ENCODE data around the gene PRSS27. TPM values are rescaled to one million over a fixed set of nuclear protein-coding genes. Genes with fewer than 3 reads are reported as not detected.

The PRSS27 gene
- total and polyA plus RNA-seq, 12 donors, result 0.33 to 2.7 (median 1.4) TPM; not detected in 2

- H3K36me3 ChIP-seq (replicated peaks in 1 of 2), result peaks cover 0 to 62% of the 10 kb centered on the region in 2 donors
- TF ChIP-seq CTCF (IDR thresholded peaks at IDR 0.05) (no peak), POLR2A (IDR thresholded peaks at IDR 0.05) (no peak)
- H3K4me1 ChIP-seq (replicated peaks in 1 of 2), result no peaks in the 10 kb centered on the region
- H3K27me3 ChIP-seq, result no peaks in the 10 kb centered on the region
- intact Hi-C loops (cut with DNase I), result no loop called here
- 96 to 100% (median 97%) methylated on average over 4 to 17 of the region's 17 CpGs; no CpG with 5 or more reads in 1 of the 4 donors for WGBS, 4 donors
- H3K9me3 ChIP-seq (replicated peaks in 1 of 3), result no peaks in the 10 kb centered on the region
- H3K4me3 ChIP-seq, result no peak overlapping the region
- no peak overlapping the region for H3K27ac ChIP-seq
- DNase-seq, result no peak
Measured at GRCh38 chr16:2706085-2706484, 13.9 kb downstream of the PRSS27 start.

GRCh38 chr16:2705351-2705750 lies 14.7 kb downstream of the PRSS27 start:
- 88 to 93% (median 90%) methylated on average over 5 to 10 of the region's 10 CpGs; no CpG with 5 or more reads in 1 of the 4 donors for WGBS, 4 donors
- DNase-seq, result no peak

GRCh38 chr16:2704983-2705275 lies 15.1 kb downstream of the PRSS27 start:
- intact Hi-C loops (cut with DNase I), result no loop called here
- no peaks in the 10 kb centered on the region for H3K27me3 ChIP-seq
- H3K4me1 ChIP-seq (replicated peaks in 1 of 2), result no peaks in the 10 kb centered on the region
- no peak for DNase-seq
- H3K9me3 ChIP-seq (replicated peaks in 1 of 3), result no peaks in the 10 kb centered on the region
- WGBS, 4 donors, result 92% methylated on average over 14 of the region's 14 CpGs; no CpG with 5 or more reads in 2 of the 4 donors
- no peak overlapping the region for H3K4me3 ChIP-seq
- no peak overlapping the region for H3K27ac ChIP-seq
- H3K36me3 ChIP-seq (replicated peaks in 1 of 2), result peaks cover 0 to 74% of the 10 kb centered on the region in 2 donors
- TF ChIP-seq CTCF (IDR thresholded peaks at IDR 0.05) (no peak), POLR2A (IDR thresholded peaks at IDR 0.05) (no peak)

More at GRCh38 chr16:2705351-2705750, 14.7 kb downstream of the PRSS27 start:
- Histone ChIP-seq H3K9me3 (replicated peaks in 1 of 3) (no peaks in the 10 kb centered on the region), H3K27me3 (no peaks in the 10 kb centered on the region), H3K4me1 (replicated peaks in 1 of 2) (no peaks in the 10 kb centered on the region), H3K27ac (no peak overlapping the region), H3K4me3 (no peak overlapping the region), H3K36me3 (replicated peaks in 1 of 2) (peaks cover 0 to 69% of the 10 kb centered on the region in 2 donors)
- intact Hi-C loops (cut with DNase I), result no loop called here
- TF ChIP-seq POLR2A (IDR thresholded peaks at IDR 0.05) (no peak), CTCF (IDR thresholded peaks at IDR 0.05) (no peak)

GRCh38 chr16:2704166-2704982 lies 15.7 kb downstream of the PRSS27 start:
- Histone ChIP-seq H3K27me3 (no peaks in the 10 kb centered on the region), H3K27ac (no peak overlapping the region), H3K36me3 (replicated peaks in 1 of 2) (peaks cover 0 to 79% of the 10 kb centered on the region in 2 donors), H3K9me3 (replicated peaks in 1 of 3) (no peaks in the 10 kb centered on the region), H3K4me1 (replicated peaks in 1 of 2) (no peaks in the 10 kb centered on the region), H3K4me3 (no peak overlapping the region)
- DNase-seq, result no peak
- TF ChIP-seq CTCF (IDR thresholded peaks at IDR 0.05), result no peak
- TF ChIP-seq POLR2A (IDR thresholded peaks at IDR 0.05), result no peak
- WGBS, 4 donors, result 92 to 96% (median 92%) methylated on average over 12 to 33 of the region's 33 CpGs
- intact Hi-C loops (cut with DNase I), result no loop called here
